ENCODE data around the gene GOLPH3L.
A peak's percentile ranks its signal among the peaks of the same experiment; 100 is the strongest.
"Not testable (repeated sequence)": the region's sequence is repeated elsewhere in the genome, so short reads cannot be mapped to it uniquely, and the experiment has no call there.

Gene GOLPH3L

GRCh38 chr1:150629115-150629928 lies 67.6 kb downstream of the GOLPH3L start, which contains the start of gene ENSA:
Gene ENSA, minus strand, starts transcription at chr1:150629612. Its CDS starts 142 bp downstream, at chr1:150629470.
- TF ChIP-seq, protein P1, sequence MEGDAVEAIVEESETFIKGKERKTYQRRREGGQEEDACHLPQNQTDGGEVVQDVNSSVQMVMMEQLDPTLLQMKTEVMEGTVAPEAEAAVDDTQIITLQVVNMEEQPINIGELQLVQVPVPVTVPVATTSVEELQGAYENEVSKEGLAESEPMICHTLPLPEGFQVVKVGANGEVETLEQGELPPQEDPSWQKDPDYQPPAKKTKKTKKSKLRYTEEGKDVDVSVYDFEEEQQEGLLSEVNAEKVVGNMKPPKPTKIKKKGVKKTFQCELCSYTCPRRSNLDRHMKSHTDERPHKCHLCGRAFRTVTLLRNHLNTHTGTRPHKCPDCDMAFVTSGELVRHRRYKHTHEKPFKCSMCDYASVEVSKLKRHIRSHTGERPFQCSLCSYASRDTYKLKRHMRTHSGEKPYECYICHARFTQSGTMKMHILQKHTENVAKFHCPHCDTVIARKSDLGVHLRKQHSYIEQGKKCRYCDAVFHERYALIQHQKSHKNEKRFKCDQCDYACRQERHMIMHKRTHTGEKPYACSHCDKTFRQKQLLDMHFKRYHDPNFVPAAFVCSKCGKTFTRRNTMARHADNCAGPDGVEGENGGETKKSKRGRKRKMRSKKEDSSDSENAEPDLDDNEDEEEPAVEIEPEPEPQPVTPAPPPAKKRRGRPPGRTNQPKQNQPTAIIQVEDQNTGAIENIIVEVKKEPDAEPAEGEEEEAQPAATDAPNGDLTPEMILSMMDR (IDR thresholded peaks at IDR 0.05; ENCODE audit: control insufficient read depth, extremely low read depth, insufficient read depth) = no peak
- DNase-seq (ENCODE audit: low read depth) = peak; percentile 100
- peak within 1 kb of the TSS; percentile 87 for H3K4me3 ChIP-seq (ENCODE audit: low read depth, low read length)

DNA sequence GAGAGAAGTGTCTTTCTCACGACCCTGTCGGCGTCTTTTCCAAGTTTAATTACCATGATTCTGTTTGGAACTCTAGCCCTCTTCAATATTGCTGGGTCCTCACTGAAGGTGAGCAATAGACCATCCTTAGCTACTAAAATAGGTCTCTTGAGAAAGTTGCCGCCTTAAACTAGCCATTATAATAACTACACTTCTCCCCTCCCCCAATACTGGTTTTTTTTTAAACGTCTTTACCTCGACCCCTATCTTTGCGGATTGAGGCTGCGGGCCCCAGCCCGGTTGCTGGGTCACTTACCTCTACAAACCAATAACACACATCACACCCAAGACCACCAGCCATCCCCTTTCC lies 68.2 kb downstream of the GOLPH3L start:
- peak overlapping the region; percentile 87 for H3K4me3 ChIP-seq (ENCODE audit: low read depth, low read length)
- no peak for DNase-seq (ENCODE audit: low read depth)
- TF ChIP-seq, protein P1 (IDR thresholded peaks at IDR 0.05; ENCODE audit: control insufficient read depth, extremely low read depth, insufficient read depth) = no peak

DNA sequence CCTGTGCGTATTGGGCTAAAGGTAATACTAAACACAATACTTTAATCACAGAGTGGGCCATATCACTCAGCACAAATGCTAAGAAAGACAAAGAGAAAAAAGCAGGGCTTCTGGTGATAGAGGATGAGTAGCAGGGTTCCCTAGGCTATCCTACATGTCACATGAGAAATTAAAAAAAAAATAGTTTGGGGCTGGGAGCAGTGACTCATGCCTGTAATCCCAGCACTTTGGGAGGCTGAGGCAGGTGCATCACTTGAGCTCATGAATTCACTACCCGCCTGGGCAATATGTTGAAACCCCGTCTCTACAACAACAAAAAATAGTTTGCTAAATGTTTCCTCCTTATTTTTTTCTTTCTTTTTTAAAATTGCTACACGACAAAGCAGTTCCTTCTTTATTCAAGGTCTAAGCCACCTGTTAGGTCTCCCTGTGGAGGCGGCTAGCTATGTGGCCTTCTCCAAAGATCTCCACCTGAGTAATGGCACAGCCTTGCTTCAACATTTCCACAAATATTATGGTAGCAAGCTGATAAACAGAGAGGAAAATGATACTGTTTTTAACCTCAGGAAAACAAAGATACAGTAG lies 69.0 kb downstream of the GOLPH3L start:
- H3K4me3 ChIP-seq (ENCODE audit: low read depth, low read length) = peak overlapping the region; percentile 87
- DNase-seq (ENCODE audit: low read depth) = no peak
- TF ChIP-seq, protein P1 (IDR thresholded peaks at IDR 0.05; ENCODE audit: control insufficient read depth, extremely low read depth, insufficient read depth) = no peak

DNA sequence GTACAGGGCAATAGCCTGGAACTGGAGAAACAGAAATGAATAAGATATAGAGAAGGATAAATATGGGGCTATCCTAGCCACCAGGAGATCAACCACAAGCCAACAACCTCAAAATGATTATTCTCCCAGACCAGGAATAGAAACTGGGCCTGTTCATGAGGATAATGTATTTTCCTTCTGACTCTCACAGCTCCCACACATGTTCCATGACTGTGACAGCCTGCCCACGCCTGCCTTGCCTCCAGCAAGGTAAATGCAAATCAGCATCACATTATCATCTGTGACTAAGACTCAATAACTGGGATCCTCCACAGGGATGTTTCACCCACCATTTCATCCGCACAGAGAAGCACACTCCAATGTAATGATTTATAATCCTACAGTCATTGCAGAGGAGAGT lies 70.8 kb downstream of the GOLPH3L start:
- DNase-seq (ENCODE audit: low read depth) = no peak
- no peak overlapping the region for H3K4me3 ChIP-seq (ENCODE audit: low read depth, low read length)
- TF ChIP-seq, protein P1 (IDR thresholded peaks at IDR 0.05; ENCODE audit: control insufficient read depth, extremely low read depth, insufficient read depth) = no peak

GRCh38 chr1:150624546-150624945 lies 72.4 kb downstream of the GOLPH3L start:
- DNase-seq (ENCODE audit: low read depth); H3K4me3 ChIP-seq (ENCODE audit: low read depth, low read length): not testable (repeated sequence)

- DNase-seq (ENCODE audit: low read depth) = peak; percentile 34
Measured at GRCh38 chr1:150624134-150624533, 72.8 kb downstream of the GOLPH3L start.

DNA sequence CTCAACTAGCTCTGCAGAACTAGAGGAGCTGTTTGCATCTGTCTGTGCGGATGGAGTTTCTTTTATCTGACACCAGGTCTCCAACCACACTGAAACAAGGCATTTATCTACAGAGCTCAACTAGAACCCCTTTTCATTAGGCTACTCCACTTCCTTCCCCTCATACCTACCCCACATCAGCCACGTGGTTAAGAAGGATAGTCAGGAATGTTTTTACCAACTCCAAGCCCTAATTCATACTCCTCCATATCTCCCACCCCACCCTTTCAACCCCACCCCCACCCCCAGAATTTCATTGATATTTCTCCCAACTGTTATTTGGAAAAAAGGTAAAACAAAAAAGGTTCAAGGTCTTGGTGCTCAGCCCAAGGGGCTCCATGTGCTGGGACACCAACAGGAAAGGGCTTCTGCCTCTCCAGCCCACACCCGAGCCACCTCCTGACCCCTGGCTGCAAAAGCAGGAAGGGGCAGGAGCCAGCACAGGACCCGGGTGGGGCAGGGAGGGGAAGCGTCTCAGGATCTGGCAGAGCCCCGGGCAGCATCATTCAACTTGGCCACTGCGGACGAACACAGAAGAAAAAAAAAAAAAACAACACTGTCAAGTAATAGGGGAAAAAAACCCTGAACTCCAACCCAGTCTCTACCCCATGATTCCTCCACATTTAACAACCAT lies 74.5 kb downstream of the GOLPH3L start:
- H3K4me3 ChIP-seq (ENCODE audit: low read depth, low read length) = no peak overlapping the region
- TF ChIP-seq, protein P1 (IDR thresholded peaks at IDR 0.05; ENCODE audit: control insufficient read depth, extremely low read depth, insufficient read depth) = no peak
- no peak for DNase-seq (ENCODE audit: low read depth)

More at GRCh38 chr1:150624134-150624533, 72.8 kb downstream of the GOLPH3L start:
- H3K4me3 ChIP-seq (ENCODE audit: low read depth, low read length) = not testable (repeated sequence)
